Calu3 (cell line): ENCODE measurements around the gene ZNF280C. TPM values are rescaled to one million over a fixed set of nuclear protein-coding genes. Genes with fewer than 3 reads are reported as not detected.

Experiments
- BruUV-seq: library from RNA; stranded (reverse); fragments of 400-500 nt; replicated peaks from 2 replicates; lab custom pipeline; 2021; lab: Mats Ljungman, UMichigan
- CTCF ChIA-PET: fragments of 300-600 bp; sonication (Branson Sonifier 250); formaldehyde crosslinking; loops from one replicate; lab custom pipeline; 2022; ENCODE audit warnings: antibody characterized with exemption; lab: Charles Lee
- DNase-seq: peaks from one replicate; pipeline ENCODE4 v3.0.0; 2022
- H3K27ac Mint-ChIP-seq: one replicate; pipeline ENCODE4 v1.8.0; 2022; ENCODE audit warnings: mixed read lengths; ENCODE audit not compliant: unreplicated experiment
- H3K27me3 Mint-ChIP-seq: one replicate; pipeline ENCODE4 v1.8.0; 2022; ENCODE audit warnings: mixed read lengths; ENCODE audit not compliant: unreplicated experiment
- H3K36me3 Mint-ChIP-seq: one replicate; pipeline ENCODE4 v1.8.0; 2022; ENCODE audit warnings: mild to moderate bottlenecking, moderate library complexity, mixed read lengths; ENCODE audit not compliant: insufficient read depth, unreplicated experiment
- H3K4me1 Mint-ChIP-seq: one replicate; pipeline ENCODE4 v1.8.0; 2022; ENCODE audit warnings: mild to moderate bottlenecking, low read depth, mixed read lengths; ENCODE audit not compliant: unreplicated experiment
- H3K4me3 Mint-ChIP-seq: one replicate; pipeline ENCODE4 v1.8.0; 2022; ENCODE audit warnings: mild to moderate bottlenecking, low read depth, moderate library complexity, mixed read lengths; ENCODE audit not compliant: unreplicated experiment
- H3K9me3 Mint-ChIP-seq: one replicate; pipeline ENCODE4 v1.8.0; 2022; ENCODE audit warnings: low read depth, mixed read lengths; ENCODE audit not compliant: unreplicated experiment
- intact Hi-C: fragments of 100-400 bp; cut with micrococcal nuclease; formaldehyde crosslinking; loops from one replicate; pipeline ENCODE4 v1.10.0; 2022; ENCODE audit not compliant: unreplicated experiment
- total RNA-seq: library from RNA; stranded (reverse); gene quantifications from 2 replicates; pipeline ENCODE4 v1.2.3, GENCODE V29; 2022
- TF ChIP-seq, protein P1 (sequence below): fragments of 200-600 bp; IDR thresholded peaks from one replicate; pipeline ENCODE4 v1.8.0; 2022; ENCODE audit warnings: antibody characterized with exemption; ENCODE audit not compliant: unreplicated experiment

Gene ZNF280C
- total RNA-seq, 1 experiment from 2014 or later = 8.8 TPM

GRCh38 chrX:130184857-130185256 is 83.8 kb downstream of the ZNF280C start:
- DNase-seq = no peak
- BruUV-seq = no TSS peak
- no peaks in the 10 kb centered on the region for H3K9me3 Mint-ChIP-seq
- TF ChIP-seq, protein P1, sequence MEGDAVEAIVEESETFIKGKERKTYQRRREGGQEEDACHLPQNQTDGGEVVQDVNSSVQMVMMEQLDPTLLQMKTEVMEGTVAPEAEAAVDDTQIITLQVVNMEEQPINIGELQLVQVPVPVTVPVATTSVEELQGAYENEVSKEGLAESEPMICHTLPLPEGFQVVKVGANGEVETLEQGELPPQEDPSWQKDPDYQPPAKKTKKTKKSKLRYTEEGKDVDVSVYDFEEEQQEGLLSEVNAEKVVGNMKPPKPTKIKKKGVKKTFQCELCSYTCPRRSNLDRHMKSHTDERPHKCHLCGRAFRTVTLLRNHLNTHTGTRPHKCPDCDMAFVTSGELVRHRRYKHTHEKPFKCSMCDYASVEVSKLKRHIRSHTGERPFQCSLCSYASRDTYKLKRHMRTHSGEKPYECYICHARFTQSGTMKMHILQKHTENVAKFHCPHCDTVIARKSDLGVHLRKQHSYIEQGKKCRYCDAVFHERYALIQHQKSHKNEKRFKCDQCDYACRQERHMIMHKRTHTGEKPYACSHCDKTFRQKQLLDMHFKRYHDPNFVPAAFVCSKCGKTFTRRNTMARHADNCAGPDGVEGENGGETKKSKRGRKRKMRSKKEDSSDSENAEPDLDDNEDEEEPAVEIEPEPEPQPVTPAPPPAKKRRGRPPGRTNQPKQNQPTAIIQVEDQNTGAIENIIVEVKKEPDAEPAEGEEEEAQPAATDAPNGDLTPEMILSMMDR = no peak
- intact Hi-C loops = no loop called here
- CTCF ChIA-PET = no interaction called here
- H3K4me3 Mint-ChIP-seq = no peak overlapping the region
- H3K4me1 Mint-ChIP-seq = no peaks in the 10 kb centered on the region
- H3K27me3 Mint-ChIP-seq = peaks cover 19% of the 10 kb centered on the region
- H3K27ac Mint-ChIP-seq = no peak overlapping the region
- no peaks in the 10 kb centered on the region for H3K36me3 Mint-ChIP-seq

DNA sequence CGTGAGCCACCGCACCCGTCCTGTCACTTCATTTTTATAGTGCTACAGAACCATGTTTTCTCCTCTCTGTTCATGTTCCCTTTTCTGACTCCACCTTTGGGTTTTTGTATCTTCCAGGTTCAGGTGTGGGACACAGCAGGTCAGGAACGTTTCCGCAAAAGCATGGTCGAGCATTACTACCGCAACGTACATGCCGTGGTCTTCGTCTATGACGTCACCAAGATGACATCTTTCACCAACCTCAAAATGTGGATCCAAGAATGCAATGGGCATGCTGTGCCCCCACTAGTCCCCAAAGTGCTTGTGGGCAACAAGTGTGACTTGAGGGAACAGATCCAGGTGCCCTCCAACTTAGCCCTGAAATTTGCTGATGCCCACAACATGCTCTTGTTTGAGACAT is 84.5 kb downstream of the ZNF280C start:
- no peak overlapping the region for H3K4me3 Mint-ChIP-seq
- intact Hi-C loops = no loop called here
- H3K27ac Mint-ChIP-seq = no peak overlapping the region
- no TSS peak for BruUV-seq
- H3K4me1 Mint-ChIP-seq = no peaks in the 10 kb centered on the region
- CTCF ChIA-PET = no interaction called here
- DNase-seq = no peak
- peaks cover 26% of the 10 kb centered on the region for H3K27me3 Mint-ChIP-seq
- H3K9me3 Mint-ChIP-seq = no peaks in the 10 kb centered on the region
- TF ChIP-seq, protein P1 = no peak
- no peaks in the 10 kb centered on the region for H3K36me3 Mint-ChIP-seq

DNA sequence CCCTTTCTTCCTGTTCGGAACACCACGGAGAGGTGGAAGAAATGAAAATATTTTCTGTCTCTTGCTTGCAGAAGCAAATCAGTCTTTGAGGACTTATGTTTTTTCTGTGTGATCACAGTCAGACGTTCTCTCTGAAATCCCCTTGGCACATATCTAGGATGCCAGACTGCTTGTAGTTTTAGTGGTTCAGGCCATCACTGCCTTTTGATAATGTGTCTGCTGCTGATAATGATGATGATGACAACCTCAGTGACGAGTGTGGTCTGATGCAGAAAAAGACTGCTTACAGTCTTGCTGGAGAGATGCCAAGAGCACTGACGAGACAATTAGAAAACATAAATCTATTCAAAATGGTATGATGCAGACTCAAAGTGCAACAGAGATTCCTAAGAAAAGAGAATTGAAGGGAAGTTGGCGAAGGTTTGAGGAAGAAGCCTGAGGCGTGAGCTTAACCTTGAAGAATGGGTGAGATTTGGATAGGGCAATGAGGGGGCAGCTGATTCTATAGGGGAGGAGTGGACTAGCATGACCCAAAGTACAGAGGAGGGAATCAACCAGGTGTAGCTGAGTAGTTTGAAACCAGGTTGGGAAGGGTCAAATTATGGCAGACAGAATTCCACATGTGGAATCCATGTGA is 89.0 kb downstream of the ZNF280C start:
- TF ChIP-seq, protein P1 = no peak
- intact Hi-C loops = no loop called here
- CTCF ChIA-PET = no interaction called here
- Mint-ChIP-seq H3K4me3 (no peak overlapping the region), H3K36me3 (no peaks in the 10 kb centered on the region), H3K4me1 (no peaks in the 10 kb centered on the region), H3K27ac (no peak overlapping the region), H3K27me3 (peaks cover 38% of the 10 kb centered on the region), H3K9me3 (no peaks in the 10 kb centered on the region)
- no peak for DNase-seq
- BruUV-seq = no TSS peak

- BruUV-seq = no TSS peak
- Mint-ChIP-seq H3K27ac (no peak overlapping the region), H3K9me3 (no peaks in the 10 kb centered on the region), H3K4me1 (no peaks in the 10 kb centered on the region), H3K36me3 (no peaks in the 10 kb centered on the region), H3K4me3 (no peak overlapping the region), H3K27me3 (peaks cover 43% of the 10 kb centered on the region)
- CTCF ChIA-PET = no interaction called here
- TF ChIP-seq, protein P1 = no peak
- intact Hi-C loops = no loop called here
- no peak for DNase-seq
Observed at GRCh38 chrX:130179170-130179569, 89.5 kb downstream of the ZNF280C start.
